T-helper 1 cell treated with Interleukin-12 subunit alpha and Interleukin-12 subunit beta and Interleukin-4 antibody, amounts not matched to agents 30 μg/mL and 1 μg/mL, for 36 hours (primary cell): Measurements from ENCODE around the gene MIA2.
"Not testable (repeated sequence)": the region's sequence is repeated elsewhere in the genome, so short reads cannot be mapped to it uniquely, and the experiment has no call there.

Experiments used
- H3K27ac Mint-ChIP-seq: one replicate; pipeline ENCODE4 v1.8.0; 2021; ENCODE audit warnings: mild to moderate bottlenecking, mixed read lengths
- H3K27me3 Mint-ChIP-seq: one replicate; pipeline ENCODE4 v1.8.0; 2021; ENCODE audit warnings: low read depth, mixed read lengths
- H3K36me3 Mint-ChIP-seq: one replicate; pipeline ENCODE4 v1.8.0; 2021; ENCODE audit warnings: low read depth, mixed read lengths
- H3K4me1 Mint-ChIP-seq: one replicate; pipeline ENCODE4 v1.8.0; 2021; ENCODE audit warnings: low read depth, mixed read lengths
- H3K4me3 Mint-ChIP-seq: one replicate; pipeline ENCODE4 v1.8.0; 2021; ENCODE audit warnings: mild to moderate bottlenecking, moderate library complexity, mixed read lengths
- H3K9me3 Mint-ChIP-seq: one replicate; pipeline ENCODE4 v1.8.0; 2021; ENCODE audit warnings: mixed read lengths

The MIA2 gene

DNA sequence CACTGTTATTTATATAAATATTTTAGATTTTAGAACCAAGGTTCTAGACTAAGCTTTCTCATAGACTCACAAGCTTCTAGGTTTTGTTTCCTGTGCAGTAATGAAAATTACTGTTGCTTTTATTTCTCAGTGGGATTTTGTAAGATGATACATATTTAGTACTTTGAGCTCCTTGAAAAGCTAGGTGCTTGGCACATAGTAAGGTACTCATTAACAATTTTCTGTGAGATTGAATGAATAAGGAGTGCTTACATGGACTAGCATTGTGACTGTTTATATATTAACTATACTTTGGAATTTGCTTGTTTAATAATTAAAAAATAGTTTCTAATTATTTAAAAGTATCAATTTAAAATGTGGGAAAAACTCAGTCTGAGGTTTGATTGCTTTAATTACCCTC lies 85.7 kb downstream of the MIA2 start:
- no peaks in the 10 kb centered on the region for H3K27me3 Mint-ChIP-seq
- H3K4me3 Mint-ChIP-seq: no peak overlapping the region
- no peaks in the 10 kb centered on the region for H3K9me3 Mint-ChIP-seq
- no peak overlapping the region for H3K27ac Mint-ChIP-seq
- H3K36me3 Mint-ChIP-seq: peaks cover 31% of the 10 kb centered on the region
- H3K4me1 Mint-ChIP-seq: no peaks in the 10 kb centered on the region

- no peak overlapping the region for H3K27ac Mint-ChIP-seq
These were observed 86.6 kb downstream of the MIA2 start for GRCh38 chr14:39320318-39320717.

GRCh38 chr14:39322807-39323206 lies 89.1 kb downstream of the MIA2 start:
- Mint-ChIP-seq H3K4me3 (no peak overlapping the region), H3K27me3 (no peaks in the 10 kb centered on the region)

More at GRCh38 chr14:39320318-39320717, 86.6 kb downstream of the MIA2 start:
- no peaks in the 10 kb centered on the region for H3K9me3 Mint-ChIP-seq
- no peaks in the 10 kb centered on the region for H3K27me3 Mint-ChIP-seq
- H3K4me1 Mint-ChIP-seq: no peaks in the 10 kb centered on the region
- H3K36me3 Mint-ChIP-seq: peaks cover 31% of the 10 kb centered on the region
- no peak overlapping the region for H3K4me3 Mint-ChIP-seq

DNA sequence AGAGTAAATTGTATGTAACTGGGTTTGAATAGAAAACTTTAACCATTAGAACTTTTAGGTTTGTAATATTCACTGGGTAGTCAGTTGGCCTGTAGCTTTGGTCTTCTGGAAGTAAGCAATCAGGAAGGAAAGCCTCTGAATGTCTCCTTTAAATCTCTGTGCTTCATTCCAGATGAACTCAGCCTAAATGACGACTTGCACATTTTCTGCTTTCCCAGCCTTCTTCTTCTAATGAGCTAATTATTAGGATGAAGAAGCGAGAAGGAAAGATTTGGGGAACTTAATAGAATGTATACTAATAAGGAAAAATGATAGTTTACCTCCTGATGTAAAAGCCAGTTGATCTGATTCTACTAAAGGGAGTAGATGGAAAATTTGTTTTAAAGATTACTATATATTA lies 90.4 kb downstream of the MIA2 start:
- H3K27me3 Mint-ChIP-seq: no peaks in the 10 kb centered on the region
- peaks cover under 1% of the 10 kb centered on the region for H3K4me1 Mint-ChIP-seq
- peaks cover 41% of the 10 kb centered on the region for H3K36me3 Mint-ChIP-seq
- H3K9me3 Mint-ChIP-seq: no peaks in the 10 kb centered on the region
- H3K27ac Mint-ChIP-seq: no peak overlapping the region
- no peak overlapping the region for H3K4me3 Mint-ChIP-seq

More at GRCh38 chr14:39322807-39323206, 89.1 kb downstream of the MIA2 start:
- no peak overlapping the region for H3K27ac Mint-ChIP-seq
- no peaks in the 10 kb centered on the region for H3K9me3 Mint-ChIP-seq
- no peaks in the 10 kb centered on the region for H3K4me1 Mint-ChIP-seq
- H3K36me3 Mint-ChIP-seq: peaks cover 33% of the 10 kb centered on the region

GRCh38 chr14:39339003-39339402 lies 105.3 kb downstream of the MIA2 start:
- no peak overlapping the region for H3K4me3 Mint-ChIP-seq
- H3K27me3 Mint-ChIP-seq: no peaks in the 10 kb centered on the region
- no peak overlapping the region for H3K27ac Mint-ChIP-seq
- H3K36me3 Mint-ChIP-seq: peaks cover 29% of the 10 kb centered on the region
- peaks cover 14% of the 10 kb centered on the region for H3K4me1 Mint-ChIP-seq
- peaks cover 4% of the 10 kb centered on the region for H3K9me3 Mint-ChIP-seq

- H3K27ac Mint-ChIP-seq, H3K9me3 Mint-ChIP-seq, H3K4me3 Mint-ChIP-seq, H3K27me3 Mint-ChIP-seq: not testable (repeated sequence)
- H3K4me1 Mint-ChIP-seq: peaks cover 14% of the 10 kb centered on the region
- peaks cover 27% of the 10 kb centered on the region for H3K36me3 Mint-ChIP-seq
These were observed 107.4 kb downstream of the MIA2 start for GRCh38 chr14:39341126-39341525.

GRCh38 chr14:39342768-39343167 lies 109.1 kb downstream of the MIA2 start:
- Mint-ChIP-seq H3K9me3 (peaks cover 4% of the 10 kb centered on the region), H3K27ac (no peak overlapping the region), H3K36me3 (peaks cover 30% of the 10 kb centered on the region), H3K4me3 (no peak overlapping the region), H3K4me1 (peaks cover 15% of the 10 kb centered on the region), H3K27me3 (no peaks in the 10 kb centered on the region)

DNA sequence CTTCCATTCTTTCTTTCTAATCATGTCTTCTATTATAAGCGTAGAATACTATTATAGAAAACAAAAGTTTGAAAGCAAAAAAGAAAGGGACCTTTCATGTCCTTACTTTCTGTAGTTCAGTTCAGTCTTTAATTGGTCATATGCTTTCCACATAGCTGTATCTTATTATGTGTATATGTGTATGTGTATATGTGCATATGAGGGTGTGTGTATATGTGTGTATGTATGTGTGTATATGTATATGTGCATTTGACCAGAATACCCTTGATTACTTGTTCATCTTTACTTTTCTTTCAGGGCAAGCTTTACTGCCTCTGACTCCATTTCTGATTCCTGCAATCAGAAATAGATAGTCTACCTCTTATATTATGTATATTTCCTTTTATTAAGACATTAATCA lies 109.9 kb downstream of the MIA2 start:
- peaks cover 28% of the 10 kb centered on the region for H3K36me3 Mint-ChIP-seq
- no peak overlapping the region for H3K27ac Mint-ChIP-seq
- peaks cover 15% of the 10 kb centered on the region for H3K4me1 Mint-ChIP-seq
- peaks cover 4% of the 10 kb centered on the region for H3K9me3 Mint-ChIP-seq
- H3K4me3 Mint-ChIP-seq: no peak overlapping the region
- no peaks in the 10 kb centered on the region for H3K27me3 Mint-ChIP-seq

DNA sequence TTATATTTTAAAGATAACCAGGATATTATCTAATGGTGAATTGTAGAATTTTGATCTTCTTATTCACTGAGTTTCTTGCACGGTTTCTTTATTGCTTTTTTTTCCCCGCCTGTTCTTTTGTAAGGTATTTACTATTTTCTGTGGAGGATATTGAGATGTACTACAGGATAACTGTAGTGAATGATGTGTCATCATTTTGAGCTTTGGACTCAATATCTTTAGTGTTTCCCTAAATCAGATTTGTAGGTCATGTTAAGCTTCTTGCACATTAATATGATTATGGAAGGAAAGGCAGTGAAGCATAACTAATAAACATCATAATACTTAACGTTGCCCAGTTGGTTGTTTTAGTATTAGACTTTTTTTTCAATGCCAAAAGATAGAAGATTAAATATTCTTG lies 117.2 kb downstream of the MIA2 start:
- Mint-ChIP-seq H3K36me3 (peaks cover 41% of the 10 kb centered on the region), H3K9me3 (peaks cover 13% of the 10 kb centered on the region), H3K4me1 (peaks cover 2% of the 10 kb centered on the region), H3K27me3 (no peaks in the 10 kb centered on the region), H3K4me3 (no peak overlapping the region), H3K27ac (no peak overlapping the region)

DNA sequence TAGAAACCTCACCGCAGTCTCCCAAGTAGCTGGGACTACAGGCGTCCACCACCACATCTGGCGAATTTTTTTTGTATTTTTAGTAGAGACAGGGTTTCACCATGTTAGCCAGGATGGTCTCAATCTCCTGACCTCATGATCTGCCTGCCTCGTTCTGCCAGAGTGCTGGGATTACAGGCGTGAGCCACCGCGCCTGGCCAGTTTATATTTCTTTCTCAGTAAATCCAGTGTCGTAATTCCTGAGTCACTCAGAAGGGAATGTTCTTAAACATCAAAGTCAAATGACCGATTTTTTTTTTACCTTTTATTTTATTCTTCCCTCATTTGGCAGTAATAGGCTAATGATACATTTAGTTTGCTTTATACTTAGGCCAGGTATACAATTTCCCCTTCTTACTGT lies 118.0 kb downstream of the MIA2 start:
- peaks cover 13% of the 10 kb centered on the region for H3K9me3 Mint-ChIP-seq
- peaks cover 44% of the 10 kb centered on the region for H3K36me3 Mint-ChIP-seq
- H3K4me1 Mint-ChIP-seq: peaks cover 2% of the 10 kb centered on the region
- H3K4me3 Mint-ChIP-seq: no peak overlapping the region
- no peak overlapping the region for H3K27ac Mint-ChIP-seq
- H3K27me3 Mint-ChIP-seq: no peaks in the 10 kb centered on the region

GRCh38 chr14:39359069-39359468 lies 125.4 kb downstream of the MIA2 start:
- not testable (repeated sequence) for H3K4me3 Mint-ChIP-seq, H3K27ac Mint-ChIP-seq, H3K4me1 Mint-ChIP-seq, H3K9me3 Mint-ChIP-seq, H3K27me3 Mint-ChIP-seq
- H3K36me3 Mint-ChIP-seq: peaks cover 54% of the 10 kb centered on the region

DNA sequence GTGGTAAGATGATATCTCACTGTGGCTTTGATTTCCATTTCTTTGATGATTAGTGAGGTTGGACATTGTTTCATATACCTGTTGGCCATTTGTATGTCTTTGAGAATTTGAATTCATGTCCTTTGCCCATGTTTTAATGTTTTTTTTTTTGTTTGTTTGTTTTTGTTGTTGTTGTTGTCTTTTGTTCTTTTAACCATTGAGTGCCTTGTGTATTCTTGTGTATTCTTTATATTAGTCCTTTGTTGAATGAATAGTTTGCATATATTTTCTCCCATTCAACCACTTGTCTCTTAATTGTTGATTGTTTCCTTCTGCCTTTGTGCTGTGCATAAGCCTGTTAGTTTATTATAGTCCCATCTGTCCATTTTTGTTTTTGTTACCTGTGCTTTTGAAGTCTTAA lies 126.6 kb downstream of the MIA2 start:
- H3K27ac Mint-ChIP-seq: no peak overlapping the region
- peaks cover 14% of the 10 kb centered on the region for H3K9me3 Mint-ChIP-seq
- peaks cover 63% of the 10 kb centered on the region for H3K36me3 Mint-ChIP-seq
- H3K4me3 Mint-ChIP-seq: no peak overlapping the region
- no peaks in the 10 kb centered on the region for H3K27me3 Mint-ChIP-seq
- peaks cover 9% of the 10 kb centered on the region for H3K4me1 Mint-ChIP-seq

DNA sequence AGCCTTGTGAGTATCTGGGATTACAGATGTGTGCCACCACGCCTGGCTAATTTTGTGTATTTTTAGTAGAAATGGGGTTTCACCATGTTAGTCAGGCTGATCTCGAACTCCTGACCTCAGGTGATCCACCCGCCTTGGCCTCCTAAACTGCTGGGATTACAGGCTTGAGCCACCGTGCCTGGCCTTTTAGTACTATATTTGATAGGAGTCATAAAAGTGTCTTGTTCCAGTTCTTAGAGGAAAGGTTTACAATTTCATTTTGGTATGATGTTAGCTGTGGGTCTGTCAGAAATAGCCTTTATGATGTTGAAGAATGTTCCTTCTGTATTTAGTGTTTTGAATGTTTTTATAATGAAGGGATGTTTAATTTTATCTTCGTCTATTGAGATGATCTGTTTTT lies 127.8 kb downstream of the MIA2 start:
- not testable (repeated sequence) for H3K27me3 Mint-ChIP-seq, H3K27ac Mint-ChIP-seq, H3K4me1 Mint-ChIP-seq, H3K4me3 Mint-ChIP-seq
- Mint-ChIP-seq H3K36me3 (peaks cover 65% of the 10 kb centered on the region), H3K9me3 (peaks cover 20% of the 10 kb centered on the region)

GRCh38 chr14:39364509-39364908 lies 130.8 kb downstream of the MIA2 start:
- Mint-ChIP-seq H3K27ac (no peak overlapping the region), H3K4me3 (no peak overlapping the region), H3K27me3 (no peaks in the 10 kb centered on the region), H3K4me1 (peaks cover 9% of the 10 kb centered on the region), H3K9me3 (peaks cover 20% of the 10 kb centered on the region), H3K36me3 (peaks cover 52% of the 10 kb centered on the region)

- no peaks in the 10 kb centered on the region for H3K27me3 Mint-ChIP-seq
- no peak overlapping the region for H3K27ac Mint-ChIP-seq
- H3K4me3 Mint-ChIP-seq: no peak overlapping the region
- H3K4me1 Mint-ChIP-seq: peaks cover 9% of the 10 kb centered on the region
- peaks cover 43% of the 10 kb centered on the region for H3K36me3 Mint-ChIP-seq
- H3K9me3 Mint-ChIP-seq: peaks cover 20% of the 10 kb centered on the region
These were observed 131.6 kb downstream of the MIA2 start for GRCh38 chr14:39365354-39365753.
